ENCODE data around the gene BTRC.
"Not testable (repeated sequence)": the region's sequence is repeated elsewhere in the genome, so short reads cannot be mapped to it uniquely, and the experiment has no call there.

BTRC gene

GRCh38 chr10:101411598-101411997 is 57.6 kb downstream of the BTRC start:
- Histone ChIP-seq H3K27ac (no peak overlapping the region), H2AFZ (ENCODE audit: low read depth) (no peak overlapping the region), H3K27me3 (ENCODE audit: insufficient read depth, low read depth) (no peaks in the 10 kb centered on the region), H4K20me1 (ENCODE audit: insufficient read depth) (no peaks in the 10 kb centered on the region), H3K9ac (no peak overlapping the region), H3K36me3 (ENCODE audit: insufficient read depth) (no peaks in the 10 kb centered on the region), H3K4me2 (no peak overlapping the region), H3K4me3 (IDR thresholded peaks at IDR 0.05; ENCODE audit: insufficient read depth, low read depth, low read length) (no peak overlapping the region), H3K4me1 (ENCODE audit: low read depth, poor library complexity, severe bottlenecking) (no peaks in the 10 kb centered on the region), H3K79me2 (ENCODE audit: insufficient read depth, low read depth) (no peaks in the 10 kb centered on the region; the same call in 1 of the 2 replicates)
- TF ChIP-seq CTCF (conservative IDR thresholded peaks at IDR 0.05; ENCODE audit: low read depth, low read length), result no peak

GRCh38 chr10:101414034-101414433 is 60.1 kb downstream of the BTRC start:
- Histone ChIP-seq H3K9ac (no peak overlapping the region), H3K36me3 (ENCODE audit: insufficient read depth) (no peaks in the 10 kb centered on the region), H3K4me3 (IDR thresholded peaks at IDR 0.05; ENCODE audit: insufficient read depth, low read depth, low read length) (no peak overlapping the region), H3K27ac (no peak overlapping the region), H3K4me2 (no peak overlapping the region), H3K27me3 (ENCODE audit: insufficient read depth, low read depth) (no peaks in the 10 kb centered on the region), H2AFZ (ENCODE audit: low read depth) (no peak overlapping the region), H3K4me1 (ENCODE audit: low read depth, poor library complexity, severe bottlenecking) (no peaks in the 10 kb centered on the region), H4K20me1 (ENCODE audit: insufficient read depth) (no peaks in the 10 kb centered on the region), H3K79me2 (ENCODE audit: insufficient read depth, low read depth) (no peaks in the 10 kb centered on the region; the same call in 1 of the 2 replicates)
- no peak for TF ChIP-seq CTCF (conservative IDR thresholded peaks at IDR 0.05; ENCODE audit: low read depth, low read length)

- H3K79me2 ChIP-seq (ENCODE audit: insufficient read depth, low read depth), result no peaks in the 10 kb centered on the region
- no peaks in the 10 kb centered on the region for H3K4me1 ChIP-seq (ENCODE audit: low read depth, poor library complexity, severe bottlenecking)
- H3K4me2 ChIP-seq, result no peak overlapping the region
- H3K36me3 ChIP-seq (ENCODE audit: insufficient read depth), result no peaks in the 10 kb centered on the region
- H2AFZ ChIP-seq (ENCODE audit: low read depth), result no peak overlapping the region
- no peak overlapping the region for H3K4me3 ChIP-seq (IDR thresholded peaks at IDR 0.05; ENCODE audit: insufficient read depth, low read depth, low read length)
- H3K27ac ChIP-seq, result no peak overlapping the region
- no peaks in the 10 kb centered on the region for H3K27me3 ChIP-seq (ENCODE audit: insufficient read depth, low read depth)
- no peaks in the 10 kb centered on the region for H4K20me1 ChIP-seq (ENCODE audit: insufficient read depth)
- TF ChIP-seq CTCF (conservative IDR thresholded peaks at IDR 0.05; ENCODE audit: low read depth, low read length), result no peak
- no peak overlapping the region for H3K9ac ChIP-seq
These were observed 61.9 kb downstream of the BTRC start for GRCh38 chr10:101415884-101416283.

GRCh38 chr10:101421967-101422366 is 68.0 kb downstream of the BTRC start:
- H3K4me2 ChIP-seq; H3K27ac ChIP-seq; H3K27me3 ChIP-seq (ENCODE audit: insufficient read depth, low read depth); H3K4me1 ChIP-seq (ENCODE audit: low read depth, poor library complexity, severe bottlenecking); H3K4me3 ChIP-seq (IDR thresholded peaks at IDR 0.05; ENCODE audit: insufficient read depth, low read depth, low read length); H3K79me2 ChIP-seq (ENCODE audit: insufficient read depth, low read depth); H2AFZ ChIP-seq (ENCODE audit: low read depth); H4K20me1 ChIP-seq (ENCODE audit: insufficient read depth); H3K36me3 ChIP-seq (ENCODE audit: insufficient read depth); H3K9ac ChIP-seq: not testable (repeated sequence)

GRCh38 chr10:101425535-101425934 is 71.6 kb downstream of the BTRC start:
- no peak for TF ChIP-seq CTCF (conservative IDR thresholded peaks at IDR 0.05; ENCODE audit: low read depth, low read length)
- Histone ChIP-seq H3K4me2 (no peak overlapping the region), H4K20me1 (ENCODE audit: insufficient read depth) (no peaks in the 10 kb centered on the region), H3K4me1 (ENCODE audit: low read depth, poor library complexity, severe bottlenecking) (no peaks in the 10 kb centered on the region), H3K36me3 (ENCODE audit: insufficient read depth) (no peaks in the 10 kb centered on the region), H3K79me2 (ENCODE audit: insufficient read depth, low read depth) (no peaks in the 10 kb centered on the region), H3K9ac (no peak overlapping the region), H2AFZ (ENCODE audit: low read depth) (no peak overlapping the region), H3K27ac (no peak overlapping the region), H3K27me3 (ENCODE audit: insufficient read depth, low read depth) (no peaks in the 10 kb centered on the region), H3K4me3 (IDR thresholded peaks at IDR 0.05; ENCODE audit: insufficient read depth, low read depth, low read length) (no peak overlapping the region)

All from KMS-11 (cell line).